Endothelial cell of umbilical vein (primary cell): ENCODE measurements around the gene MICALL2. TPM values are rescaled to one million over a fixed set of nuclear protein-coding genes. Genes with fewer than 3 reads are reported as not detected.

Experiments
- BruUV-seq: library from RNA; stranded (reverse); fragments of 400-500 nt; replicated peaks from 2 replicates; lab custom pipeline; 2021; lab: Mats Ljungman, UMichigan
- CTCF ChIA-PET: fragments of 300-600, 350-600 bp; sonication (Branson Sonifier 250); formaldehyde crosslinking; loops from one replicate; lab custom pipeline; 2021; ENCODE audit warnings: antibody characterized with exemption, inconsistent platforms; lab: Charles Lee
- POLR2A ChIA-PET: fragments of 300-600, 350-600 bp; sonication (Branson Sonifier 250); formaldehyde crosslinking; loops from one replicate; lab custom pipeline; 2021; ENCODE audit warnings: antibody characterized with exemption, inconsistent platforms; lab: Charles Lee
- DNase-seq: peaks from one replicate; pipeline ENCODE4 v3.0.0-alpha.2; 2011; ENCODE audit warnings: low read depth, low spot score
- FAIRE-seq: peaks from 2 replicates; lab custom pipeline; 2011; peaks lifted over from hg19 to GRCh38; lab: Jason Lieb, UNC
- H2AFZ ChIP-seq: 2 replicates; pipeline ENCODE4 v1.6.0; 2012; ENCODE audit warnings: low read depth, low read length, control low read depth, inconsistent platforms
- H3K27ac ChIP-seq: 2 replicates; pipeline ENCODE4 v1.5.1; 2011; ENCODE audit warnings: low read depth, mild to moderate bottlenecking, control low read depth, low read length, moderate library complexity; ENCODE audit not compliant: insufficient read depth
- H3K27me3 ChIP-seq, 2 experiments: 2 replicates each; pipeline versions ENCODE4 v1.6.0 to v1.6.1; 2011; ENCODE audit warnings: low read length in 2 of 2, mixed read lengths in 1 of 2; ENCODE audit not compliant: control insufficient read depth in 2 of 2, insufficient read depth in 2 of 2
- H3K36me3 ChIP-seq, 2 experiments: 2 replicates in 1 of 2; 3 replicates in 1 of 2; pipeline ENCODE4 v1.5.1; 2011; ENCODE audit warnings: low read length in 2 of 2, mild to moderate bottlenecking in 1 of 2, moderate library complexity in 1 of 2; ENCODE audit not compliant: control insufficient read depth in 2 of 2, insufficient read depth in 2 of 2; ENCODE audit errors: extremely low read depth in 1 of 2
- H3K4me1 ChIP-seq: 3 replicates; pipeline ENCODE4 v1.5.1; 2011; ENCODE audit warnings: mild to moderate bottlenecking, low read length; ENCODE audit not compliant: control insufficient read depth, insufficient read depth; ENCODE audit errors: extremely low read depth
- H3K4me2 ChIP-seq: 2 replicates; pipeline ENCODE4 v1.6.1; 2011; ENCODE audit warnings: low read length, control low read depth, mixed read lengths; ENCODE audit not compliant: insufficient read depth
- H3K4me3 ChIP-seq, 3 experiments: fragments of 200-600 bp in 1 of 3; sonication (generic), shearing (Covaris generic) in 1 of 3; replicated peaks in 1 of 3; 2 replicates each; pipeline ENCODE4 v1.5.1; 2011 to 2016; ENCODE audit warnings: control low read depth in 3 of 3, low read length in 3 of 3, mild to moderate bottlenecking in 2 of 3, inconsistent platforms in 1 of 3, low read depth in 1 of 3, moderate library complexity in 1 of 3; ENCODE audit not compliant: insufficient read depth in 1 of 3
- H3K79me2 ChIP-seq: 2 replicates; pipeline ENCODE4 v1.6.0; 2012; ENCODE audit warnings: low read length, inconsistent platforms; ENCODE audit not compliant: control insufficient read depth, insufficient read depth
- H3K9ac ChIP-seq: replicated peaks from 2 replicates; pipeline ENCODE3; 2011; ENCODE audit warnings: low read length, control low read depth; ENCODE audit not compliant: insufficient read depth; ENCODE audit errors: extremely low read depth
- H3K9me1 ChIP-seq: replicated peaks from 3 replicates; pipeline ENCODE4 v1.6.0; 2011; ENCODE audit warnings: mild to moderate bottlenecking, low read length; ENCODE audit not compliant: control insufficient read depth, insufficient read depth; ENCODE audit errors: extremely low read depth
- H3K9me3 ChIP-seq: replicated peaks from 2 replicates; pipeline ENCODE4 v1.5.1; 2012; ENCODE audit warnings: low read length, inconsistent platforms; ENCODE audit not compliant: control insufficient read depth, insufficient read depth
- H4K20me1 ChIP-seq: replicated peaks from 2 replicates; pipeline ENCODE3; 2011; ENCODE audit warnings: mild to moderate bottlenecking, low read length; ENCODE audit not compliant: control insufficient read depth, insufficient read depth; ENCODE audit errors: extremely low read depth
- CTCF ChIP-seq, 2 donors: IDR thresholded peaks; 1 replicate in 1 of 2; 2 replicates in 1 of 2; pipeline ENCODE4 v1.5.1; 2011; ENCODE audit warnings: low read length in 2 of 2, mild to moderate bottlenecking in 2 of 2, moderate library complexity in 2 of 2, control low read depth in 1 of 2, inconsistent platforms in 1 of 2, low read depth in 1 of 2; ENCODE audit not compliant: insufficient read depth in 1 of 2; ENCODE audit errors: extremely low read depth in 1 of 2
- EZH2 ChIP-seq: IDR thresholded peaks from 2 replicates; pipeline ENCODE4 v1.6.1; 2012; ENCODE audit warnings: borderline replicate concordance, low read depth, mild to moderate bottlenecking, moderate library complexity, low read length, inconsistent platforms; ENCODE audit not compliant: severe bottlenecking
- FOS ChIP-seq: IDR thresholded peaks from 2 replicates; pipeline ENCODE4 v1.6.1; 2011; ENCODE audit warnings: mild to moderate bottlenecking, low read length, moderate library complexity, borderline replicate concordance; ENCODE audit not compliant: insufficient read depth
- GATA2 ChIP-seq: IDR thresholded peaks from 2 replicates; pipeline ENCODE4 v1.7.0; 2011; ENCODE audit warnings: low read depth, mild to moderate bottlenecking, moderate library complexity, mixed read lengths, low read length; ENCODE audit not compliant: insufficient read length, insufficient read depth
- JUN ChIP-seq: IDR thresholded peaks from 2 replicates; pipeline ENCODE4 v1.6.1; 2011; ENCODE audit warnings: borderline replicate concordance, low read depth; ENCODE audit not compliant: insufficient read length, insufficient read depth
- MAX ChIP-seq: IDR thresholded peaks from 2 replicates; pipeline ENCODE4 v1.6.1; 2011; ENCODE audit not compliant: insufficient read depth, insufficient read length
- MYC ChIP-seq: IDR thresholded peaks from one replicate; pipeline ENCODE4 v1.6.1; 2011; ENCODE audit warnings: mild to moderate bottlenecking, low read depth, low read length
- POLR2A ChIP-seq: IDR thresholded peaks from 2 replicates; pipeline ENCODE4 v1.6.1; 2012; ENCODE audit warnings: low read depth, mild to moderate bottlenecking, control low read depth, low read length
- POLR2AphosphoS5 ChIP-seq: IDR thresholded peaks from 2 replicates; pipeline ENCODE4 v1.6.1; 2012; ENCODE audit warnings: low read depth, mild to moderate bottlenecking, control low read depth, low read length, moderate library complexity; ENCODE audit not compliant: insufficient read depth
- dilution Hi-C: fragments of 300-500 bp; cut with MboI; formaldehyde crosslinking; loops from one replicate; pipeline ENCODE4 v1.15.0; 2019; ENCODE audit warnings: low sequenced_read_pairs; ENCODE audit not compliant: extremely low pct_ligation_motif_present
- intact Hi-C: fragments of 100-400 bp; cut with micrococcal nuclease; formaldehyde crosslinking; loops from one replicate; pipeline ENCODE4 v1.10.0; 2022
- polyA plus RNA-seq, 4 experiments: library from polyadenylated mRNA; depleted of rRNA in 3 of 4; stranded (reverse) in 3 of 4; unstranded in 1 of 4; fragments of >200 nt; gene quantifications; 2 replicates each; pipeline versions ENCODE4 v1.2.1 to v1.2.3, GENCODE V29; 2011 to 2012; ENCODE audit warnings: missing spikeins in 1 of 4
- total RNA-seq: library from RNA; stranded (reverse); gene quantifications from 2 replicates; pipeline ENCODE4 v1.2.3, GENCODE V29; 2021

MICALL2 gene
- total and polyA plus RNA-seq, 2 donors (not counting 3 experiments of a cell fraction or from before 2014, with no cell fraction given), result 29.8 to 46.3 TPM

- FAIRE-seq (no peak), DNase-seq (no peak)
- Histone ChIP-seq H3K9me1 (no peaks in the 10 kb centered on the region), H3K4me1 (no peaks in the 10 kb centered on the region), H3K79me2 (no peaks in the 10 kb centered on the region), H3K9me3 (no peaks in the 10 kb centered on the region), H3K9ac (no peak overlapping the region), H2AFZ (no peak overlapping the region), H4K20me1 (no peaks in the 10 kb centered on the region), H3K4me2 (no peak overlapping the region), H3K36me3 (no peaks in the 10 kb centered on the region), H3K27ac (no peak overlapping the region), H3K4me3 (no peak overlapping the region), H3K27me3 (peaks cover 4 to 6% of the 10 kb centered on the region in 2 experiments)
- no TSS peak for BruUV-seq
- dilution Hi-C loops, result no loop called here
- intact Hi-C loops, result no loop called here
- TF ChIP-seq GATA2 (no peak), EZH2 (no peak), JUN (no peak), CTCF (IDR thresholded peaks at IDR 0.05; ENCODE audit: extremely low read depth in 1 of 2, insufficient read depth in 1 of 2, low read depth in 1 of 2, low read length in 2 of 2) (no peak), POLR2A (no peak)
- ChIA-PET POLR2A (no interaction called here), CTCF (interaction anchor here (0.9 kb wide), 1 partner anchor 12 kb away, joined by 5 read pairs; no protein-coding TSS in a partner anchor)
These were observed 39.6 kb downstream of the MICALL2 start for GRCh38 chr7:1419688-1420087.

GRCh38 chr7:1419310-1419634 is 40.0 kb downstream of the MICALL2 start:
- H3K4me2 ChIP-seq, result no peak overlapping the region
- H3K36me3 ChIP-seq, result no peaks in the 10 kb centered on the region
- H3K9ac ChIP-seq, result no peak overlapping the region
- BruUV-seq, result no TSS peak
- POLR2A ChIA-PET, result no interaction called here
- H4K20me1 ChIP-seq, result no peaks in the 10 kb centered on the region
- FAIRE-seq, result no peak
- H3K9me3 ChIP-seq, result no peaks in the 10 kb centered on the region
- H2AFZ ChIP-seq, result no peak overlapping the region
- intact Hi-C loops (no loop called here), dilution Hi-C loops (no loop called here)
- CTCF ChIA-PET, result interaction anchor here (1.9 kb wide), 1 partner anchor 55 kb away, joined by 7 read pairs; no protein-coding TSS in a partner anchor
- no peaks in the 10 kb centered on the region for H3K9me1 ChIP-seq
- H3K4me3 ChIP-seq, result no peak overlapping the region
- H3K27me3 ChIP-seq, result peaks cover 4 to 5% of the 10 kb centered on the region in 2 experiments
- DNase-seq, result no peak
- no peak for TF ChIP-seq POLR2A
- TF ChIP-seq POLR2AphosphoS5, result no peak
- TF ChIP-seq GATA2, result no peak
- TF ChIP-seq MYC, result no peak
- no peak for TF ChIP-seq EZH2
- TF ChIP-seq JUN, result no peak
- no peak for TF ChIP-seq MAX
- no peak for TF ChIP-seq FOS
- no peak for TF ChIP-seq CTCF (IDR thresholded peaks at IDR 0.05; ENCODE audit: extremely low read depth in 1 of 2, insufficient read depth in 1 of 2, low read depth in 1 of 2, low read length in 2 of 2)
- H3K4me1 ChIP-seq, result no peaks in the 10 kb centered on the region
- H3K27ac ChIP-seq, result no peak overlapping the region
- H3K79me2 ChIP-seq, result no peaks in the 10 kb centered on the region
